Measurements from ENCODE around the gene KLF14.
"Not testable (repeated sequence)": the region's sequence is repeated elsewhere in the genome, so short reads cannot be mapped to it uniquely, and the experiment has no call there.

The KLF14 gene

DNA sequence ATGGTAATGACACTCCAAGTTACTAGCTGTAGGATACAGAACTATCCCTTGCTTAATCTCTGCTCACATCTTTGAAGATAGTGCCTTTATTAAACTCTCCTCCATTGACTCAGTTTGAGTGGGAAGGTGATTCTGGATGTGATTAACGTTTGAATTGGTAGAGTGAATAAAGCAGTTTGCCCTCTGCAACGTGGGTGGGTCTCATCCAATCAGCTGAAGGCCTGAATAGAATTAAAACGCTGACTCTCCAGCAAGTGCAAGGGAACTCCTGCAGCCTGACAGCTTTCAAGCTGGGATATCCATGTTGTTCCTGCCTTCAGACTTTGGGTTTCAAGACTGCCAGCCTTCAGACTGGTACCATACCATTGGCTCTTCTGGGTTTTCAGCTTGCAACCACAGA lies 21.6 kb downstream of the KLF14 start:
- DNase-seq, result no peak

GRCh38 chr7:130708766-130709165 lies 25.2 kb downstream of the KLF14 start:
- DNase-seq, result no peak

DNA sequence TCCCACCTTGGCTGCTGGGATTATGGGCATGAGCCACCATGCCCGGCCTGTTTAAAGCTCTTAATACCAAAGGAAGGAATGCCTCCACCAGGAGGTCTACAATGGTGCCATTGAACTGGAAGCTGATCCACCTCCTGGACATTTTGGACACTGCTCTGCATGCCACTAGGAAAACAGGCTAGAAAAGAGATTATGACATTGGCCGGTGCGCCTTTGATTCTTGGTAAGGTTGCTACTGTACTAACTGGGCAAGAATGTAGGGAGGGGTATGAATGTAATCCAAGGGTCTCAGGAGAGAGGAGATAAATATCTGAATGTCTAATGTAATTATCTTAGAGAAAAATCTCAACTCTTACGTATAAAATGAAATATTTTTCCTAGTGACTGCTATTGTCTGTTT lies 26.0 kb downstream of the KLF14 start:
- no peak for DNase-seq

- no peak for DNase-seq
Observed at GRCh38 chr7:130703851-130704250, 30.2 kb downstream of the KLF14 start.

GRCh38 chr7:130701650-130702049 lies 32.4 kb downstream of the KLF14 start:
- DNase-seq, result no peak

GRCh38 chr7:130700760-130701159 lies 33.2 kb downstream of the KLF14 start:
- no peak for DNase-seq

- DNase-seq, result no peak
Observed at GRCh38 chr7:130699686-130700085, 34.3 kb downstream of the KLF14 start.

GRCh38 chr7:130697820-130698219 lies 36.2 kb downstream of the KLF14 start:
- no peak for DNase-seq

DNA sequence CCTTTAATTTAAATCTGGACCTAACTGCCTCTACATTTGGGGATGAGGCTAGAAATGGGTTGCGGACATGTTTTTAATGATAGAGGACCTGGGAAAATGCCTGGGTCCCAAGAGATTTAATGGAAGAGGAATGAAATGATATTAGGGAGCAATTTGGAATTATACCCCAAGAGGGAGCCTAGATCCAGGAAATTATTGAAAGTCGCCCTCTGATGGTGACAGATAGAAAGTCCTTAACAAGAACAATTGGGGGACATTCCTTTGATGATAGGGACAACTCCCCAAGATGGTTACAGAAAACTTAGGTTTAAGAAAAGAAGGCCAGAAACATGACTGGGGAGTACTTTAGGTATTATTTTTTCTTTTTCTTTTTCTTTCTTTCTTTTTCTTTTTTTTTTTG lies 38.2 kb downstream of the KLF14 start:
- DNase-seq, result no peak

DNA sequence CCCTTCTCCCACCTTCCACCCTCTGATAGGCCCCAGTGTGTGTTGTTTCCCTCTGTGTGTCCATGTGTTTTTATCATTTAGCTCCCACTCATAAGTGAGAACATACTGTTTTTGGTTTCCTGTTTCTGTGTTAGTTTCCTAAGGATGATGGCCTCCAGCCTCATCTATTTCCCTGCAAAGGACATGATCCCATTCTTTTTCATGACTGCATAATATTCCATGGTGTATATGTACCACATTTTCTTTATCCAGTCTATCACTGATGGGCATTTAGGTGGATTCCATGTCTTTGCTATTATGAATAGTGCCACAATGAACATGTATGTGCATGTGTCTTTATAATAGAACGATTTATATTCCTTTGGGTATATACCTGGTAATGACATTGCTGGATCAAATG lies 41.6 kb downstream of the KLF14 start:
- DNase-seq, result not testable (repeated sequence)

GRCh38 chr7:130689683-130690082 lies 44.3 kb downstream of the KLF14 start:
- no peak for DNase-seq

GRCh38 chr7:130683026-130683425 lies 51.0 kb downstream of the KLF14 start:
- DNase-seq, result no peak
